ENCODE data around the gene KIAA1549. TPM values are rescaled to one million over a fixed set of nuclear protein-coding genes. Genes with fewer than 3 reads are reported as not detected.

Gene KIAA1549
- total and polyA plus RNA-seq, 2 of the 4 experiments (the other 2 are of a cell fraction): 1.3 to 3.3 TPM

GRCh38 chr7:139016931-139017511, 35.8 kb upstream of the KIAA1549 start:
- in situ Hi-C loops (cut with MboI; ENCODE audit: low sequenced_read_pairs) (no loop called here), dilution Hi-C loops (cut with HindIII; ENCODE audit: low sequenced_read_pairs, unreplicated experiment) (no loop called here), intact Hi-C loops (cut with micrococcal nuclease) (loop anchor here (1.0 kb wide), 2 partner anchors 58 to 110 kb away; no protein-coding TSS in a partner anchor)
- DNase-seq: peak; percentile 75
- H3K4me2 ChIP-seq (ENCODE audit: low read depth, low read length): peak overlapping the region; percentile 64; the same call in 1 of the 2 replicates
- no peak overlapping the region for H3K14ac ChIP-seq (replicated peaks; ENCODE audit: low read depth, low read length)
- H4K20me1 ChIP-seq (ENCODE audit: insufficient read depth, low read length): no peaks in the 10 kb centered on the region
- no peak overlapping the region for H3K56ac ChIP-seq (ENCODE audit: extremely low read depth, insufficient read depth, low read length)
- BruUV-seq (replicated peaks): no TSS peak
- H2AK5ac ChIP-seq (ENCODE audit: low read depth, low read length): no peak overlapping the region
- POLR2A ChIA-PET (ENCODE audit: unreplicated experiment): no interaction called here
- no peak overlapping the region for H2AK9ac ChIP-seq (replicated peaks; ENCODE audit: low read depth, low read length, poor library complexity)
- peak; percentile 97 for ATAC-seq (ENCODE audit: low read depth)
- TF ChIP-seq SMC3 (IDR thresholded peaks at IDR 0.05; ENCODE audit: low read depth, low read length) (peak; percentile 44; the same call in 1 of the 2 replicates), RAD21 (IDR thresholded peaks at IDR 0.05; ENCODE audit: low read length) (peak; percentile 53), MXI1 (IDR thresholded peaks at IDR 0.05; ENCODE audit: borderline replicate concordance, low read depth, low read length) (no peak), CTCF (conservative IDR thresholded peaks at IDR 0.05; ENCODE audit: low read depth, low read length) (peak; percentile 63), CEBPB (IDR thresholded peaks at IDR 0.05; ENCODE audit: low read depth, low read length) (0 out of 2 replicates have a peak, but pooled peaks have one; percentile 11), RFX5 (IDR thresholded peaks at IDR 0.05; ENCODE audit: low read depth, low read length) (no peak)
- WGBS, 2 experiments (ENCODE audit: extremely low coverage in 2 of 2, insufficient read length in 1 of 2): 7% methylated on average over 4 of the region's 7 CpGs; no CpG with 5 or more reads in 1 of the 2 experiments
- H3K9me1 ChIP-seq (ENCODE audit: insufficient read depth, low read length): no peaks in the 10 kb centered on the region
- no peak overlapping the region for H2BK20ac ChIP-seq (ENCODE audit: low read depth, low read length)
- H3K9me3 ChIP-seq (ENCODE audit: control insufficient read depth, insufficient read depth, low read length): no peaks in the 10 kb centered on the region
- no peak overlapping the region for H4K5ac ChIP-seq (ENCODE audit: low read depth, low read length)
- H3K27ac ChIP-seq (ENCODE audit: insufficient read depth, low read length): no peak overlapping the region
- H4K8ac ChIP-seq (ENCODE audit: low read depth in 2 of 2, low read length in 2 of 2): no peak overlapping the region
- H3K18ac ChIP-seq (ENCODE audit: low read depth, low read length): no peak overlapping the region
- H3K23ac ChIP-seq (ENCODE audit: low read depth, low read length): no peak overlapping the region
- peak overlapping the region; percentile 78 for H2AFZ ChIP-seq (replicated peaks; ENCODE audit: low read length, poor library complexity)
- H3K9ac ChIP-seq (ENCODE audit: low read depth, low read length): no peak overlapping the region
- H2BK15ac ChIP-seq (ENCODE audit: low read depth, low read length): no peak overlapping the region
- H2BK5ac ChIP-seq (ENCODE audit: low read depth, low read length, poor library complexity, severe bottlenecking): no peak overlapping the region
- H3K4ac ChIP-seq (ENCODE audit: low read depth, low read length): no peak overlapping the region
- peaks cover 1% of the 10 kb centered on the region for H3K36me3 ChIP-seq (ENCODE audit: control insufficient read depth, insufficient read depth, low read length)
- no peak overlapping the region for H4K91ac ChIP-seq (ENCODE audit: insufficient read depth, low read depth, low read length)
- no peaks in the 10 kb centered on the region for H3K4me1 ChIP-seq (ENCODE audit: control insufficient read depth, insufficient read depth, low read length)
- CTCF ChIA-PET: interaction anchor here (0.8 to 1.5 kb wide), 8 partner anchors 8 to 131 kb away, joined by 3 to 11 read pairs (median 4); no protein-coding TSS in a partner anchor
- H2BK120ac ChIP-seq (ENCODE audit: low read depth, low read length): no peak overlapping the region
- no peak overlapping the region for H3K4me3 ChIP-seq (ENCODE audit: insufficient read depth, low read depth, low read length)
- peaks cover 5% of the 10 kb centered on the region; the same call in 1 of the 2 replicates for H3K27me3 ChIP-seq (ENCODE audit: control insufficient read depth, insufficient read depth, low read length)
- no peaks in the 10 kb centered on the region for H3K79me1 ChIP-seq (ENCODE audit: low read depth in 1 of 2, low read length in 2 of 2)
